DMS 273 (cell line): ENCODE measurements around the gene ARMC8.
A peak's percentile ranks its signal among the peaks of the same experiment; 100 is the strongest.

Experiments
- DNase-seq: peaks from one replicate; lab custom pipeline; 2025; ENCODE audit not compliant: unreplicated experiment; lab: John Stamatoyannopoulos, UW

ARMC8 gene

DNA sequence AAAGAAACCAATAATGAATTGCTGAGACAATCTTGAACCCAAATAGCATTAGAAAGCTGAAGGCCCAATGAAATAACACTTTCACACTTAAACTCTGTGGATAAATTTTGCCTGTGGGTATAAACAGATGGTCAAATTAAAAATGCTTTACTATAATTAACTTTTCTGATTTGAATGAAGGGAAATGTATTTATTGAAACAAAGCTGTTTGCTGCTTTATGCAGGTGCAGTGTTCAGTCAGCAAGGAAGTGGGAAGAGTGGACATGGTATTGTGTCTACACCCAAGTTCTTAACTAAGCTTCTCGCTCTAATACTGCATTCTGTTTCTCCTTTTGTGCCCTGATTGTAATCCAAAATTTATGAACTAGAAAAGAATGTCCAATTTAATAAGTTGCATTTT lies 110.8 kb downstream of the ARMC8 start:
- DNase-seq, result no peak

DNA sequence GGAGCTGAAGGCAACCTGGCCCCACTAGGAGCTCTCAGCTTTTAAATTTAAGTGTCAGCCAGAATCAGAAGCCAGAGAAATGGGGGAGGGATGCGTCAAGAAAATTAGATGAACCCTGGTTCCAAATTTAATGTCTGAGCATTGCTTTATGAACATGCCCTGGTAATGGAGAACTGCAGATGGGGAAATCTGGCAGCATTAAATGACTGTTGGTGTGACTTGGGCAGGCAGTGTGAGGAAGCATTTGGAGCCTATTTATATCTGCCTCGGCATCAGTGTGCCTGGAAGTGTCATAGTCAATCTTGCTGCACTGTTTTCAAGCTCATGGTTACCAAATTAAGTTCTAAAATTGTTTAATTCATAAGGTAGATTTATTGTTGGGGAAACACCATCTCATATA lies 113.5 kb downstream of the ARMC8 start:
- no peak for DNase-seq

DNA sequence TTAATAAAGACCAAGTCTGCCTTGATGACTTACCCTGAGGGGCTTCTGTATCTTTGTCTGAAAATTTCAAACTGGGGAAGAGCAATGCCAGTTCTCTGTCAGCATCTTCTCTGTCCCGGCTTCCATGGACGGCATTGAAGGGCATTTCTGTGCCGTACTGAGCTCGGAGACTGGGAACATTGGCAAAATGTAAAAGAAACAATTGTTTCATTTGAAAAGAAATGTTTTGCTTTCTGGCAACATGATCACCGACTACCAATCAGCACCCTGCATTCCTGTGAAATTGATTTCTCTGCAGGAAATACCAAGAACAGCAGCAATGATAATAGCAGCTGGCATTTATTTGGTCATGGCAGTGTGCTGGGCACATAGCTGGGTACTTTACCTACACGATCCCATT lies 116.4 kb downstream of the ARMC8 start:
- DNase-seq, result no peak

DNA sequence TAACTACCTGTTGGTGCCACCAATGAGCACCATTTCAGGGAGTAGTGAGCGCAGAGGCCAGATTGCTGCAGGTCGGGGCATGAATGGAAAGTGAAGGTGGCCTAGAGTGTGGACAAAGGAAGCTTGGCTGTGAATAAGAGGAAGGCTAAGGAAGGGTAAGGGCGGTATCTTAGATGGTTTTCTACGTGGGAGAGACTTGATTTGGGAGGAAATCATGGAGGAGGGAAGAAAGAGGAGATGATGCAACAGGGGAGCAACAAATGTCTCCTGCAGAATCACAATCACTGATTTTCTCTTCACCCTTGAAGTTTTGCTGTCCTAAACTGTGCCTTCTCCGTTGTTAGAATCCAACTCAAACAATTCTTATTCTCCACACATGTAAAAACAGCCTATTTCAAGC lies 120.8 kb downstream of the ARMC8 start:
- no peak for DNase-seq

DNA sequence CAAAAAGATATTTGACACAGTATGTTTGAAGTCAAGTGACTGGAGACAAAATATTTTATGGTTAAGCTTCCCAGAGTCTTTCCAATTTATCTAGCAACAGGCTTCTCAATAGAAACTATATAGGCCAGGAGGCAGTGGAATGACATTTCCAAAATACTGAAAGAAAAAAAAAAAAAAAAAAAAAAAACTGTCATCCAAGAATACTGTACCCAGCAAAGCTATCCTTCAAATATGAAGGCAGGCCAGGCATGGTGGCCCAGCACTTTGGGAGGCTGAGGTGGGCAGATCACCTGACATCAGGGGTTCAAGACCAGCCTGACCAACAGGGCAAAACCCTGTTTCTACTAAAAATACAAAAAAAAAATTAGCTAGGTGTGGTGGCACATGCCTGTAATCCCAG lies 121.7 kb downstream of the ARMC8 start:
- DNase-seq, result no peak

DNA sequence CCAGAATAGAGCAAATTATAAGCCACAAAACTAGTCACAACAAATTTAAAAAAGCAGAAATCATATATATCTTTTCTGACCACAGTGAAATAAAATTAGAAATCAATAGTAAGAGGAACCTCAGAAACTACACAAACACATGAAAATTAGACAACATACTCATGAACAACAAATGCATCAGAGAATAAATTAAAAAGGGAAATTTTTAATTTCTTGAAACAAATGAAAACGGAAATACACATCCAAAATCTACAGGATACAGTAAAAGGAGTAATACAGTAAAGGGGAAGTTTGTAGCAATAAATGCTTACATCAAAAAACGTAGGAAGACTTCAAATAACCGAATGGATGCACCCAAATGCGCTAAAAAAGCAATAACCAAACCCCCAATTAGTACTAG lies 123.4 kb downstream of the ARMC8 start:
- DNase-seq, result no peak

DNA sequence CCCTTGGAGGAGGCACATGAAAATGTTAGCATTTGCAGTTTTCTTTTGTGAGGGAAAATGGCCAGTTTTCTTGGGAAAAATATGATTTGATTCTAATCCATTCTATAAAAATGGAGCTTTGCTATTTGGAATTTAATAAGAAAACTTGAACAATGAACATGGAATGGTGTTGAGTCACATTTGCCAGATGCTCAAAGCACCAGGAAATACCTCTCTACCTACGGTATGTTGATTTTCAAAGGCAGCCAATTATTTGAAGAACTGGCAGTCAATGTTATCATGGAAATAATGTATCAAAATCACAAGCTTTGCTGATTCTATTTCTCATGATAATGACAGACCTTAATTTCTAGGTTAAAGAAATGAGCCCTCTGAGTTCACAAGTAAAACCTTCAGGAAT lies 127.7 kb downstream of the ARMC8 start:
- no peak for DNase-seq

DNA sequence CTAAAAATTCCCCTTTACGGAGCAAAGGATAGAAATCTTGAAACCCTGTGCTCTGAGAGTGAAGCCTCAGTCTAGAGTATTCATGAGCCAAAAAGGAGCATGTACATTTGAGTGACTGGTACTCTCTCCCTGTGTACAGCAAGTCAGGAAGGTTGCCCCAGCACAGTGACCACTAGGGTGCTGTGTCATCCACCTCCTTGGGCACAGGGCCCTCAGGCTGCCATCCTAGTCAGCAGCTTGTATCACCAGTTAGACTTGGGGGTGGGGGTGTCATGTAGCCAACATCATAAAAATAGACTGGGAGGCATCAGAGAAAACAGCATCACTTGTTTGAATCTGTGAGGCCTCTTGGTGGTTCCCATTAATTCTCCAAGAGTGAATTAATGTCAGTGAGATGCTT lies 130.6 kb downstream of the ARMC8 start:
- no peak for DNase-seq

DNA sequence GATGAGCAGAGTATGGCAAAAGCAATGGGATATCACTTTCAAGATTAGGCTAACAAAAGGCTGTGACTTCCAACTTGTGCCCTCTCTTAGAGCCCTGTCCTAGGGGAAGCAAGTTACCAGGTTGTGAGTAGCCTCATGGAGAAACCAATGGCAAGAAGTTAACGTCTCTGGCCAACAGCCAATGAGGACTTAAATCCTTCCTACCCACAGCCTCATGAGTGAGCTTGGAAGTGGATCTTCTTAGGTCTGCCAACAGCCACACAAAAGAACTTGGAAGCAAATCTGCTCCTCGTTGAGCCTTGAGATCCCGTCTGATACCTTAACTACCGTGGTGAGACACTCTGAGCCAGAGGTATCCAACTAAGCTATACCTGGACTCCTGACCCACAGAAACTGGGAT lies 136.9 kb downstream of the ARMC8 start:
- peak; percentile 27 for DNase-seq

DNA sequence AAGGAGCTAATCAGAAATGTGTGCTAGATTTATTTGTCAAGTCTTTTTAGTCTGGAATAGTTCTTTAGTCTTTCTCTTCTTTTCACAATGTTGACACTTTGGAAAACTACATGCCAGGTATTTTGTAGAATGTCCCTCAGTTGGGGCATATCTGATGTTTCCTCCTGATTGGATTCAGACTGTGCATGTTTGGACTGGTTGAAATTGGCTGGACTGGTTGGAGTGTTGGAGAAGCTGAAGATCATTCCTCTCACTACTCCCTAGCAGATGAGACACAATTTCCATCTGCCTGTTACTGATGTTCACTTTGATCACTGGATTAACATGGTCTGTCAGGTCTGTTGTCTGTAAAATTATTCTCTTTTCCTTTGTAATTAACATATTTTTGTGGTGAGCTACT lies 138.9 kb downstream of the ARMC8 start:
- DNase-seq, result peak; percentile 62

DNA sequence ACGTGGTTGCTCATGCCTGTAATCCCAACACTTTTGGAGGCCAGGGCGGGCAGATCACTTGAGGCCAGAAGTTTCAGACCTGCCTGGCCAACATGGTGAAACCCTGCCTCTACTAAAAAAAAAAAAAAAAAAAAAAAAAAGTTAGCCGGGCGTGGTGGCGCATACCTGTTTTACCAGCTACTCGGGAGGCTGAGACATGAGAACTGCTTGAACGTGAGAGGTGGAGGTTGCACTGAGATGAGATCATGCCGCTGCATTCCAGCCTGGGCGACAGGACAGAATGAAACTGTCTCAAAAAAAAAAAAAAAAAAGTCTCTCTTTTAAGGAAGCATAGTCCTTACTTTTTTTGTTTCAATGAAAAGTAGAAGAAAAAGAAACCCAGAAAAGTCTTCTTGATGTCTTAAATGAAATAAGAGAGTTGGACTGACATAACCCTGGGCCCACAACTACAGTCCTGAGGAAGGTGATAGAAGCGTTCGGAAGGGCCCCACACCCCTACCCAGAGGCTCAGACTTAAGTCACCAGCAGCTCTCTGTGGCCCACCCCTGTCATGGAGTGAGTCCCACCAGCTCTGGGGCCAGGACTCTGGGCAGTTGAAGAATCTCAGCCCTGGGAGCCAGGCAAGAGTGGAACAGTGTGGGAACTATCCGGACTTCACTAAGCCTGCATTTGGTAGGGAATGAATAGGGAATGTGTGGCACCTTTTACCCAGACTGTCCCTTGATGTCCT lies 139.9 kb downstream of the ARMC8 start:
- DNase-seq, result no peak

DNA sequence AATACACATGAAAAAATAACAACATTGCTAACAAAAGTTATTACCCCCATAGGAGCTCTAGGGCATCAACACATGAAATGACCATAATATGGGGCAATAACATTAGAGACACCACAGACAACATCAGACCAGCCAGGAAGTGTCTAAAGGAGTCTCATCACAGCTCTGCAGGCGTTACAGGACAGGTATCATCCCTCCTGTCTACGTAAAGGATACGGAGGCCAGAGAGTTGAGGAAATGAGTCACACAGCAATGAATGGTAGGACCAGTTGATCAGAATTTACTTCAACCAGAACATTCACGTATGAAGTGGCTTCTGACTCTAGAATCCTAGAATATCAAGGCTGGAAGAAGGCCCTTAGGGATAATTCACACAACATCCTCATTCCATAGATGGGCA lies 140.7 kb downstream of the ARMC8 start:
- DNase-seq, result no peak

DNA sequence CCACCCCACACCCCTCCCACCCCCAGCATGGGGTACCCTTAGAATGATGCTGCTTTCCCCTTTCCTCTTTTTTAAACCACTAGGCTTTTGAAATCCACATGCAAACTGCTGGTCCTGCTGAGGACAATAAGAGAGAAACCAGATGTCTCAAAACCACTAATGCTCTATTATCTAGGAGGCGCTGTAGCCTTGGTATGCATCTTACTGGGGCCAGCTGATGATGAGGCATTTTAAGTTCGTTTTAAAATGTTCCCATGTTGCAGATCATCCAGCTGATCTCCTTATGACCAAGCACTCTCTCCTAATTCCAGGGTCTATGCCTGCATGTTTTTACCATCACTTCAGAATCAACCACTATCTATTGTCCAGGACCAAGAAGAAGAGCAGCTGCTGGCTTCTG lies 141.2 kb downstream of the ARMC8 start:
- peak; percentile 50 for DNase-seq

DNA sequence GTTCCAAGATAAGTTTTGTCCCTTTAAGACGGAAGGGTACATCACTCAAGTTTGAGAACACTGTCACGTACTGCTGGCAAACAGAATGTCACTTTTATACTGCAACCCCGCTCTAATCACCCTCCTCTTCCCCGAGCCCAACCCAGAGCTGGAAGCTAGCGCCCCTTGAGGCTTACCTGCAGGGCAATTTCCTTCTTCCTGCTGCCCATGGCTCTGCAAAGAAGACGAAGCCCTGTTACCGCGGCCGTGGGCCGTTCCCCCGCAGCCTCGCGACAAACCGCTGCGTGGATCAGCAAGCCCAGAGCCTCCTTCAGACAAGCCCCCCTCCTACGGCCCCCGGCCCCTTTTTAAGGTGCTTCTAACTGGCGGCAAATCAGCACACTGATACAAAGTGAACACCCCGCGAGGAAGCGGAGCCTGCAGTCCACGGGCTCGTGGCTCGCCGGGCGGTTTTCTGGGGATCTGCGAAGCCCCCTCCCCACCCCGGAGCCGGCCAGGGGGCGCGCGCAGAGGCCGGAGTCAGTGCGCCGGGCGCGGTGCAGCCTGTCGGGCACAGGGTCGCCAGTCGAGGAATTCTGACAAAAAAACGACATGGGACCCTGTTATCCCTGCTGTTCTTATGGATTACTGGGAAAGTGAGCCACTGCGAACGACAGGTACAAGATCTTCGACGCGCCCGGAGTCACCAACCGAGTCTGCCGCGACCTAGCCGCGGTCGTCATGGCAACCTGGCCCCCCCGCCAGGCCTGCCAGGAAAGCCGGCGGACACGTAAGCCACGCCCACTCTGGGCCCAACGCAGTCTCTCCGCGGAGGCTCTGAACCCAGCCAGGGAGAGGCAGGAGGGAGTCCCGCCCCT lies 142.3 kb downstream of the ARMC8 start, which contains the start of gene NME9:
TSS of gene NME9 (minus strand) at position 725 of the 857 bp plus-strand sequence. CDS start at position 209, 516 bp downstream.
- peak; percentile 99 for DNase-seq

DNA sequence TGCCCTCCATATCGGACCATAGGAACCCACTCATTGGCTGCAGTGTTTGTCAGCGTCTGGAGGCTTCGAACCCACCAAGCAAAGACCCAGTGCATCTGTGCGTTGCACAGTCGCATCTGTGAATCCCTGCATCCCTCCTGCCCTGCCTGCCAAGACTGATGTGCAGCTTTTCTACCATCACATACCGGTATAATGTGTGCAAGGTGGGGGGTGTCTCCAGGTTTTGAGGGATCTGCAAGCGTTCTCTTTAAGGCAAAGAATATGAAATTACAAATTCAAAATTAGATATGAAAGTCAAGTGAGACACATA lies 142.8 kb downstream of the ARMC8 start:
- DNase-seq, result no peak

DNA sequence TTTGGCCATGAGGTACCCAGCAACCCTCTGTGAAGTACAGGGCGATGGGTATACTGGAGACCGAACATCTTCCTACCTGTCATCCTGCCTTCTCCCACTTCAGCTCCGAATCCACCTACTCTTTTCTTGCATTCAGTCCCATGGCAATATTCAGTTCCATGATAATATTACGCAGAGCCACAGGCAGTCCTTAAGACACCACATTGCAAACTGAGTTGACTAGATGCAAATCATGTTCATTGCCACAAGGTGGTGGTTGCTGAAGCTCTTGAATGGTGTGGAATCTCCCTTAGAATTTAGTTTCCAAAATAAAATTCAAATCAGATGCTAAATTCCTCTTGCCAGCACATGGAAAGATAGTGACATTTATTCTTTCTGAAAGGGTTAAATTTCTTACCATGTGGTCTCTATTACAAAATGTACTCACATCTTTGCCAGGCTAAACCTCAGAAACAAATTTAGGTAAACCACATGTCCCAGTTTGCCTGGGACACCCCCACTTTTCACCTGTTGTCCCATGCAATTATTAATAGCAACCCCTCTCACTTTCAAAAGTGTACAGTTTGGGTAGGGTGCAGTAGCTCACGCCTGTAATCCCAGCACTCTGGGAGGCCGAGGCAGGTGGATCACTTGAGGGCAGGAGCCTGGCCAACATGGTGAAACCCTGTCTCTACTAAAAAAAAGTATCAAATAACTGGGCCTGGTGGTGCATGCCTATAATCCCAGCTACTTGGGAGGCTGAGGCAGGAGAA lies 144.2 kb downstream of the ARMC8 start:
- peak; percentile 53 for DNase-seq

DNA sequence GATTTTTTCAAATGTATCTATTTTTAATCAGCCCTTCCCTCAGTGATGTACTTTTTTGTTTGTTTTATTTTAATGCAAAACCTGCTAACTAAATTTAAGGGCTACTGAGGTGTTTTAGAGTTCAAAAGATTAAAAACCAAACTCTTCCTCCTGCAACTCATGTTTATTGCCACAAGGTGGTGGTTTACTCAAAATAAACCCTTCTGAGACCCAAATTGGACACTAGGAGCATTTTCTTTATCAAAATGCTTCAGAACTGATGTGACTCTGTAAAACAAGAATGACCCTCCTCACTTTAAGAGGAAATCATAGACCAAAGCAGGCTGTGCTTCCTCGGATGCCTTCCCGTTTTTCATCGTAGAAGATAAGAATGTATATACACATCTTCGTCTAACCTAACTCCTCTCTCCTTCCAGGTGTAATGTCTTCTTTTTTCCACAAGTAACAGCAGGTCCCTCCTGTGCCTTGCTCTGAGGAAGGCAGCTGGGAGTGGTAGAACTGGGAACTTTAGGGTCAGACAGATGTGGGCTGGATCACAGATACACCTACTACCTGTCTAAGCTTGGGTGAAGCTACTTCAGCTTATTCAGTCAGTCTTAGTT lies 145.5 kb downstream of the ARMC8 start:
- DNase-seq, result peak; percentile 66

DNA sequence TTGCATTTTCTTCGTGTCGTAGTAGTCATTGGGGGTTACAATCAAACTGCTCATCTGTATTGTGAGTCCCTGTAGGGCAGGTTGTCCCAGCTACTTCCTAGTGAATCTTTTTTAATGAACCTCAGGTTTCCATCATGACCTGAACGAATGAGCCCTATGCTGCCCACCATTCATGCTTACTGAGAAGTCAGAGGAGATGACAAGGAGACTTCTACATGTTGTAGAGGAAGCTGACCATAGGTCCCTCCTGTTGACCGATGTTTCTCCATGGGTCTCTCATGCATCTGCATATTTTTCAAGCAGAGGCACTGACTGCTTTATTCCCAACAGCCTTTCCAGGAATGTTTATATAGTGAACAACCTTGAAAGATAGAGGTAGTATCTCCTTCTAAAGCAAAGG lies 147.5 kb downstream of the ARMC8 start:
- no peak for DNase-seq

DNA sequence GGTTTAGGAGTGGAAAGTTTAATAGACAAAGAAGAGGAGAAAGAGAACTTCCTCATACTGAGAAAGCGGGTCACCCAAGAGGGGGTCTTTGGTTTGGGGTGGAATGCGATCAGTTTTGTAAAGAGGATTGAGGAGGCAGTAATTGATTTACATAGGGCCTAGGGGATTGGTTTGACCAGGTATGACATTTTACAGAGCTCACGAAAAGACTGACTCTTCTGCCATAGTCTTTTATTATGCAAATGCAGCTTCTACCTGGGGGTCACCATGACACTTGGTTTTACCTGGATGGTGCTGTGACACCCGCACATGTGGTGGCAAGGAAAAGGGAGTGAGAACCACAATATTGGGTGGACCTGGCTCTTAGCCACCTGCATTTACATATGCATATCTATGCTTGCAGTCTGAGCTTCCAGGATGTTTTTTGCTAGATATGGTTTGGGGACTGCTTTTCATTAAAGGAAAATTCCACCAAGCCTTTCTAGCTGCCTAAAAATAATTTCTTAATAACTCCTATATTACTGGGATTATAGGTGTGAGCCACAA lies 149.4 kb downstream of the ARMC8 start:
- DNase-seq, result no peak

DNA sequence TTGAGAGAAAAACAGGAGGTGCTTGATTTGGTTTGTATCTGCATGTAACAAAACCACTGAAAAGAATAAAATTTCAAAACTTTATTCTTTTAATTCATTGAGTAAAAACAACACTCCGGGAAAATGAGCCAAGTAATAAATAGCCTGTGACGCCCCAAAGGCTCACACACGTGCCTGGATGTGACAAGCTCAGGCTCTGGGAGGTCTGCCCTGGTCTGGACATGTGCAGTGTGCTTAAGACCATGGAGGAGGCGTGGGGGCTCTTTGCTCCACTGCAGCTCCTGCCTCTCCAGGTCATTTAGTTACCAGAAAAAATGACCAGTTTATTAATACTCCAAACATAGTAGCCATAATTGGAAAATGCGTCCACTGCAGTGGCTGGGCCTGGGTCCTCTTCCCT lies 151.1 kb downstream of the ARMC8 start:
- peak; percentile 39 for DNase-seq

DNA sequence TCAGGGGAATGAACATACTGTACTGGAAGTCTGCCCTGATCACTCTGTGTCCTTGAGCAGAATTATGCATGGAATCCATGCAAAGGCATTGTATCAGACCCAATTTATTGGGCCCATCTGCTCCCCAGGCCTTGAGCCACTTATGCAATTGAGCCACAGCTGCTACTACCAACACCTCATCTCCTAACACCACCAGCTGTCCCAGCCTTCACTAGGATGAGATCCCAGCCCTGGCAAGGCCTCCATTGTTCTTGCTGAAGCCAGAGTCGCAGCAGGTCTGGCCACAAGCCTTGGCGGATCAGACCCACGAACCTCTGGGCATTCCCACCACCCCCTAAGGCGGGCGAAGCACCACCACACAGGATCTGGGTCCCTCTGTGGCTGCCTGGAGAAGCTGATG lies 151.7 kb downstream of the ARMC8 start:
- peak; percentile 98 for DNase-seq
